Measurements from ENCODE around the gene DDX46.
"Not testable (repeated sequence)": the region's sequence is repeated elsewhere in the genome, so short reads cannot be mapped to it uniquely, and the experiment has no call there.

DDX46 gene

DNA sequence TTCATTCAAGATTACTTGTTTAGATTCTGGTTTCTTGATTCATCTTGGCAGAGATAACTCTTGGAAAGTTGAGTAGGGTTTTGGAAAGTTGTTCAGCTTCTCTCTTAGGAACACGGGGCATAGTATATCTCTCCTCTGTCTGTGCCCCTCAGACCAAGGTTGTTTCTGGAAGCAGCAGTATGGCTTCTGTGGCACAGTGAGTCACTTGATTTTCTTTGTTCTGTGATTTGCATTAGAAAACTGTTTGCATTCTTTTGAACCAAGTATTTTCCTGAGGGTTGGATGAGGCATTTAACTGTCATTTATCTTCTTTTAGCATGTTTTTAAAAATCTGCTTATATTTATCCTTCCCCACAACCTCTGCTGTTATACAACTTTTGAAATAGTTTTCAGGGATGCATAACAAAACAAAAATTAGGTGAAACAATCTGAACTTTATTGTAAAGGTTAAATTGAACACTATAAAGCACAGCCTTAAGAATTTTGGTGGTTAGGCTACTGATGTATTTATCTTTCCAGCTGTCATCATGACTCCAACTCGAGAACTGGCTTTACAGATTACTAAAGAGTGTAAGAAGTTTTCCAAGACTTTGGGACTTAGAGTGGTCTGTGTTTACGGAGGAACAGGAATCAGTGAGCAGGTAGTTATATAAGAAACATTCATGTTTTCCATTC, 26.5 kb downstream of the DDX46 start:
- DNase-seq (ENCODE audit: low read depth) = no peak

DNA sequence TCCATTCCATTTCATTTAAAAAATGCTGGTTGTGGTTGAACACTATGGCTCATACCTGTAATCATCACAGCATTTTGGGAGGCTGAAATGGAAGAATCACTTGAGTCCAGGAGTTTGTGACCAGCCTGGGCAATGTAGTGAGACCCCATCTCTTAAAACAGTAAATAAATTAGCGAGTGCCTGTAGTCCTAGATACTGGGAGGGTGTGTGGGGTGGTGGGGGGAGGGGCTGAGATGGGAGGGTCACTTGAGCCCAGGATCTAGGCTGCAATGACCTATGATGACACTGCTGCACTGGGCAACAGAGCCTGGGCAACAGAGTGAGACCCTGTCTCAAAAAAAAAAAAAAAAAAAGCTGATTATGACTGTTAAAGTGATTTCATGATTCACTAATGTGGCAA, 29.1 kb downstream of the DDX46 start:
- no peak for DNase-seq (ENCODE audit: low read depth)

DNA sequence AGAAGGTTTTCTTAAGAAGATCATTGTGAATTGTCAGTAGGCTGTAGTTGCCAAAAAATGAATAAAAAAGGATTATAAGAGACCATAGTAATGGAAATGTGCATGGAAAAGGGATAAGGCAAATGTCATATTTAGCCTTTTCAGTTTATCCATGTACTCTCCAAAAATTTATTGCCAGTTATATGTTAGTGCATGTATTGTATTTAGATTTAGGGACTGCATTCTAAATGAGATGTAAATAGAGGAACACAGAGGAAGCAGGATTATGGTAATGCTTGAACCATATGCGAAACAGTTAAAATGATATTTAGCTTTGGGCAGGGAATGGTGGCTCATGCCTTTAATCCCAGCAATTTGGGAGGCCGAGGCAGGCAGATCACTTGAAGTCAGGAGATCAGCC, 33.0 kb downstream of the DDX46 start:
- no peak for DNase-seq (ENCODE audit: low read depth)

DNA sequence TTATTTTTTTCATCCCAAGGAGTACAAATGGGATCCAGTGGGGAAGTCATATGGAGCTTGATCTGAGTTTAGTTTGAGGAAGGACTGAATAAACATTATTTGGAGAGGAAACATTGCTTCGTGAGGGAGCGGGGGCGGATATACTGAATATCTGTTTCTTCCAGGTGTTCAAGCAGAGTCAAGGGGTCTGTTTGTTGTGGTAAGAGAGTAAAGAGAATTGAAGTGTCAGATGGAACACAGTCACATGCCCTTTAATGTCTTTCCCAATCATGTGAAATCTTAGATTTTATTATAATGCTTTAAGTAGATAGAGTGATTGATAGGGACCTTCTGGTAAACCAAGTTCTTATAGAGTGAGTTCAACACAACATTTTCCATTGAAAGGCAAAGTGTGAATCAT, 33.7 kb downstream of the DDX46 start:
- no peak for DNase-seq (ENCODE audit: low read depth)

DNA sequence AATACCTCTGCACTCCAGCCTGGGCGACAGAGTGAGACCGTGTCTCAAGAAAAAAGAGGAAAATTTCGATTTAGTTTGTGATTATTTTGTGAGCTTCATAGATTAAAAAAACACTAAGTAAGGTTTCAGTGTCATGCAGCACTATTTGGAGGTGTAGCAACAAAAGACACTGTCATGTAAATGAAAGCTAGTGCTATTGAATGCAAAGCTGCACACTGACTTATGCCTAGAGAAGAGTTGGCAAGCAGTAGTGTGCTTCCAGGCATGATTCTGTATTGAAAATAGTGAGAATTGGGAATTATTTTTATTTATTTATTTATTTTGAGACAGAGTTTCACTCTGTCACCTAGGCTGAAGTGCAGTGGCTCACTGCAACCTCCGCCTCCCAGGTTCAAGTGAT, 34.5 kb downstream of the DDX46 start:
- no peak for DNase-seq (ENCODE audit: low read depth)

DNA sequence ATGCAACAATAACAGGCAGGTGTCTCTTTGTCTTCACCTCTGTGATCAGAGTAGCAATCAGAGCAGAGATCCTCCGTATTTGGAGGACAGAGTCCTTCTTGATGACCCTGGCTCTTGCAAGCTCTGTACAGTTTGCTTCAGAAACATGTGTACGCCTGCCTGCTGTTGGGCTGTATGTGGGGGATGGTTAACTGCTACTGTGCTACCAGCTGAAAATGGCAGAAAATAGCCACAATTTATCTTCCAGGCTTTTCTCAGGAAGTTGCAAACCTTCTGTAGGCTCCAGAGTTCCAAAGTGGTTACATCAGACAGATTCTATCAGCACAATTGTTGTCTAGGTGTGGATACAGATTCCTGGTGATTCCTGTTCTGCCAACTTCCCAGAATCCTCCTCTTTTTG, 35.5 kb downstream of the DDX46 start:
- no peak for DNase-seq (ENCODE audit: low read depth)

DNA sequence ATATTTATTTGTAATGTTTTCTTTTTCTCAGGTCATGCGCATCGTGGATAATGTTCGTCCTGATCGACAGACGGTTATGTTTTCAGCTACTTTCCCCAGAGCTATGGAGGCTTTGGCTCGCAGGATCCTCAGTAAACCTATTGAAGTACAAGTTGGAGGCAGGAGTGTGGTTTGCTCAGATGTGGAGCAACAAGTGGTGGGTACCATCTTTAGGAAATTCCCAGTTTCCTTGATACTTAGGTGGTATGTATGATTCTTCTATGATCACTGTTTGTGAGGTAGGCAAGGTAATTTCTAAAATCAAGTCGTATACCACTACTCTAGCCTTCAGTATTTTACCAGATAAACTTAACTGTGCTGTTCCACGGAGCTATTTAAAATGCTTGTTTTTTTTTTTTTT, 36.2 kb downstream of the DDX46 start:
- no peak for DNase-seq (ENCODE audit: low read depth)

DNA sequence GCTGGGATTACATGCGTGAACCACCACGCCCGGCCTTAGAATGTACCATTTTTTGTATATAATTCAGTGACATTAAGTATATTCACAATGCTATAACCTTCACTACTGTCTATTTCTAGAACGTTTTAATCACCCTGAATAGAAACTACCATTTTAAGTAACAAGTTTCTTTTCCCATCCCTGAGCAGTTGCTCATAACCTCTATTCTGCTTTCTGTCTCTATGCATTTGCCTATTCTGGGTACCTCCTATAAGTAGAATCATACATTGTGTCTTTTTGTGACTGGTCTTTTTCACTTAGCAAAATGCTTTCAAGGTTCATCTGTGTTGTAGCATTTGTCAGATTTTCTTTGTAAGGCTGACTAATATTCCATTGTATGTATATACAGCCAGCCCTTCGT, 39.9 kb downstream of the DDX46 start:
- DNase-seq (ENCODE audit: low read depth) = no peak

DNA sequence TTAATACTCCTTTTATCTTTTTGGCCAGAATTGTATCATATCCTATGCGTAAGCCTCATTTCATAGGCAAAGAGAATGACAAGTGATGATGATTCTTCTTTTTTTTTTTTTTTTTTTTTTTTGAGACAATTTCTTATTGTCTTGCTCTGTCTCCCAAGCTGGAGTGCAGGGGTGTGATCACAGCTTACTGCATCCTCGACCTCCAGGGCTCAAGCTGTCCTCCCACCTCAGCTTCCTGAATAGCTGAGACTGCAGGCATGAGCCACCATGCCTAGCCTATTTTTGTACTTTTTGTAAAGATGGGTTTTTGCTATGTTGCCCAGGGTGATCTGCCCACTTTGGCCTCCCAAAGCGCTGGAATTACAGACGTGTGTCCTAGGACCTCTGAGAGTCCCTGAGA, 45.2 kb downstream of the DDX46 start:
- DNase-seq (ENCODE audit: low read depth) = no peak

DNA sequence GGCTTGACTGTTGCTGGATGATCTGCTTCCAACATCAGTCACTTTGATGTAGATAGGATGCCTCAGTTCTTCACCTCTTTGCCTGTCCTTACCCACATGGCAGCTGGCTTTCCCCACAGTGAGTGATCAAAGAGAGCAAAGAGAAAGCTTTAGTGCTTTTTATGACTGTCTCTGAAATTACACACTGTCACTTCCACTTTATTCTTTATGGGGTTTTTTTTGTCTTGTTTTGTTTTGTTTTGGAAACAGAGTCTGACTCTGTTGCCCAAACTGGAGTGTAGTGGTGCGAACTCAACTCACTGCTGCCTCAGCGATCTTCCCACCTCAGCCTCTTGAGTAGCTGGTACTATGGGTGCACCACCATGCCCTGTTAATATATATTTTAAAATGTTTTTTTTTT, 54.8 kb downstream of the DDX46 start:
- no peak for DNase-seq (ENCODE audit: low read depth)

DNA sequence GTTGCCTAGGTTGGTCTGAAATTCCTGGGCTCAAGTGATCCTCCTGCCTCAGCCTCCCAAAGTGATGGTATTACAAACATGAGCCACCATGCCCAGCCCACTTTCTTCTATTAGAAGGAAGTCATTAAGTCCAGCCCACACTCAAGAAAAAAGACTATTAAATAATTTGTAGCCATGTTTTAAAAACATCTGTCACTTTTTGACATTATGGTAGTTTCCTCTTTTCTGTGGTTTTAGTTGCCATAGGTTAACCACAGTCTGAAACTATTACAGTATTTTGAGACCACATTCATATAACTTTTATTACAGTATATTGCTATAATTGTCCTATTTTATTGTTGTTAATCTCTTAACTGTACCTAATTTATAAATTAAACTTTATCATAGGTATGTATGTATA, 55.2 kb downstream of the DDX46 start:
- DNase-seq (ENCODE audit: low read depth) = no peak

DNA sequence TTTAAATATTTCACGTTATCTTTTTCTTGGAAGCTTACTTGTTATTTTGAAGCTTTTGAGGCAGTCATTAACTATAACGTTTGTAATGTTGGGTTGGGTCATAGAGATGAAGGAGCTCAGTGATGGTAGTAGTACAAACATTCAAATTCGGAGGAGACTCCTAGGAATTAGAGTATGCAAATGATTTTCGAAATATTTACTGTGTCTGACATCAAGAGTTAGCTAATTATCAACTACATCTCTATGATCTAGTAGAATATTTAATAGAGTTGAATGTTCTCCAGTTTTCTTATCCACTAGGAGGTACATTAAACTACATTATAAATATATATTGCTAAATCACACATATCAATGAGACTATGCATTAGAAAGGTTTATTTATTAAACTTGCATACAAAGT, 58.4 kb downstream of the DDX46 start:
- DNase-seq (ENCODE audit: low read depth) = no peak

DNA sequence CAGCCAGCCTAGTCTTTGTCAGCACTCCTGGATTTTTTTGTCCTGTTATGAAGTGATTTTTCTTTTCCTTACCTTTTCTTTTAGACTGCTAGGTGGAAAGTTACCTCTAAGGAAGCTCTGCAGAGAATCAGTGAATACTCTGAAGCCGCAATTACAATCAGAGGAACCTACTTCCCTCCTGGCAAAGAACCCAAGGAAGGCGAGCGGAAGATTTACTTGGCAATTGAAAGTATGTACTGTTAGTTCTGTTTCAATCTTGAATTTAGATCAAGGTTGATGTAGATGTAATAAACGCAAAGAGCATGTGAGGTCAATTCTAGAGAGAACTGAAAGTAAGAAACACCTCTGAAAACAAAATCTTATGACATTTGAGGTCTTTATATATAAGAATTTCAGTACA, 60.2 kb downstream of the DDX46 start:
- DNase-seq (ENCODE audit: low read depth) = no peak

DNA sequence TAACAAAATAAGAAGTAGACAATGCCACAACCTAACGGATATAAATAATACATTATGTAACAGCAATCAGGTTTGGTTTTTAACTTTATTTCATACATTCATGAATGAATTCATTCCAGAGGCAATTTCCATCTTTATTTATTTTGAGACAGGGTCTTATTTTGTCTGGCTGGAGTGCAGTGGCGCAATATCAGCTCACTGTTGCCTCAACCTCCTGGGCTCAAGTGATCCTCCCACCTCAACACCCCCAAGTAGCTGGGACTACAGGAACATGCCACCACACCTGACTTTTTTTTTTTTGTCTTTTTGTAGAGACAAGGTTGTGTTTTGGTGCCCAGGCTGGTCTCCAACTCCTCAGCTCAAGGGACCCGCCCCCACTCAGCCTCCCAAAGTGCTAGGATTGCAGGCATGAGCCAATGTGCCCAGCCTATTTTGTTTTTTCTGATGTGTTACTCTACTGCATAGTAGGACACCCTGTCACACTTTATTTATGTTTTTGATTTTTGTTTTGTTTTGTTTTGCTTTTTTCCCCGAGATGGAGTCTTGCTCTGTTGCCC, 60.9 kb downstream of the DDX46 start:
- DNase-seq (ENCODE audit: low read depth) = no peak

DNA sequence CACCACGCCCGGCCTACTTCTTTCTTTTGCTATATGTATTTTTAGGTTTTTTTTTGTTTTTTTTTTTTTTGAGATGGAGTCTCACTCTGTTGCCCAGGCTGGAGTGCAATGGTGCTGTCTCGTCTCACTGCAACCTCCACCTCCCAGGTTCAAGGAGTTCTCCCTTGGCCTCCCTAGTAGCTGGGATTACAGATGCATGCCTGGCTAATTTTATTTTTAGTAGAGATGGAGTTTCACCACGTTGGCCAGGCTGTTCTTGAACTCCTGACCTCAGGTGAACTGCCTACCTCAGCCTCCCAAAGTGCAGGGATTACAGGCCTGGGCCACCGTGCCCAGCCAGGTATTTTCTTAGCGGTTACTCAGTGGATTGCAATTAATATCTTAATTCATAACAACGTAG, 63.3 kb downstream of the DDX46 start:
- no peak for DNase-seq (ENCODE audit: low read depth)

DNA sequence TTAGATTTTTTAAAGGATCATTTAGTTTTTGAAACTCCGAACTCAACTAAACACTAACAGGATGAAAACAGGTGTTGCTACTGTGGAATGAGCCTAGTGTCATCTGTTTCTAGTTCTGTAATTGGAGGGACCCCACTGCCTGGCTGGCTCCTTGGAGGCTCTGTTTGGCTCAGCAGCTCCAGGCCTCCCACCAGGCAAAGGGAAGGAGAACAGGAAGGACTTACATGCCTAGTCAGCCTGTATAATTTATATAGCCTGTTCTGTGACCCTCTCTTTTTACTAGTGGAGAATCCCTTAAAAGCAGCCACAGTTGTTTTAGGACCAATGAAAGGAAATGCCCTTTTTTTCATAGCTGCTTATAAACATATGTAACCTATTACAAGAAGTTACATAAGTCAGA, 66.1 kb downstream of the DDX46 start:
- no peak for DNase-seq (ENCODE audit: low read depth)

DNA sequence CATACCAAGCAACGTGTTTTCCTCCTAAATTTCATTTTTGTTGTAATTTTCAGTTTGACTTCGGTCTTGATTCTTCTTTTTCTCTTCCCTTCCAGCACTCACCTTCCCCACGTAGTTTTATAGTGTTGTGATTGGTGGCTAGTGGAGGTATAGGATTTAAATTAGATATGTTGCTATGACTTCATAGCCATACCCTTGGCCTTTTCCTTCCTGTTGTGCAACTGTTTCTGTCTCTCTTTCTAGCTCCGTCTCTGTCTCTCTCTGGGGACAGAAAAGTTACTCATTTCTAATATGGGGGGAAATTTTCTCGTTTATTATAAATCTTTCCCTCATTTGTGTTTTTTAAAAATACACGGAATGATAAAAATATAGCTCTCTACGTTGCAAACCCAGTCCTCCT, 66.6 kb downstream of the DDX46 start:
- DNase-seq (ENCODE audit: low read depth) = no peak

DNA sequence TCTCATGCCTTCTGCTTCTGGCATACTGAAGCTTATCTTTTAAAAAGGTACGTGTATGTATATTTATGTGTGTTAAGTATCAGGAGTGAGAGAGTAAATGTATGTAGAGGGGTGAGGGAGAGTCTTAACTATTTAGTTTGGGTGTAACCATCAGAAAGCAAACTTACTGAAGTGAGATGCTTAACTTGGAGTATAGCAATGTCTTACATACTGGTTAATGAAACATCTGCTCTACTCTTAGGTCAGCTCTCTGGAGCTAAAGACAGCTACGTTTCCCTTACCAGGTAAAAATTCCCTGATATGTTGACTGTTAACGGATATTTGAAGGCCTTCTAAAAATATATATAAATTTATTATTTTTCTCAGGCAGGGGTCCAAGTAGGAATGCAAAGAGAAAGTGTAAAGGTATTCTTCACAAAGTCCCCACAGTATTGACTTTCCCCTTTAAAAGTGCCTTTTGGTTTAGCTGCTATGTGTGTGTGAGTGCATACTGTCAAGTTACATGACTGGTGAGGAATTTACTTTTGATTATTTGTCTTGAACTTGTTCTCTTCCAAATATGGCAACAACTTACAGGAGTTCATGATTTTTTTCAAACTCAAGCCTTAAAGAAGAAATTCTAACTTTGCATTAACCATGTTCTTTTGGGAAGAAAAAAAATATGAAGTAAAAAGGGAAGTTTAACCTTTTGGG, 74.9 kb downstream of the DDX46 start:
- DNase-seq (ENCODE audit: low read depth) = no peak

DNA sequence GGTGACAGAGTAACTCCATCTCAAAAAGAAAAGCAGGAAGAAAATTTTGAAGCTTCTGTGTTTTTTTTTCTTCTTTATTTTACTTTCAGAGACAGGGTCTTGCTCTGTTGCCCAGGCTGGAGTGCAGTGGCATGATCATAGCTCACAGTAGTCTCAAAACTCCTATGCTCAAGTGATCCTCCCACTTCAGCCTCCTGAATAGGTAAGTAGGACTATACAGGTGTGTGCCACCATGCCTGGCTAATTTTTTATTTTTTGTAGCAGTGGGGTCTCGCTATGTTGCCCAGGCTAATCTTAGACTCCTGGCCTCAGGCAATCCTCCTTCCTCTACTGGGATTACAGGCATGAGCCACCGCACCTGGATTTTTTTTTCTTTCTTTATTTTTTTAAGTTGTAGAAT, 77.0 kb downstream of the DDX46 start:
- DNase-seq (ENCODE audit: low read depth) = no peak

DNA sequence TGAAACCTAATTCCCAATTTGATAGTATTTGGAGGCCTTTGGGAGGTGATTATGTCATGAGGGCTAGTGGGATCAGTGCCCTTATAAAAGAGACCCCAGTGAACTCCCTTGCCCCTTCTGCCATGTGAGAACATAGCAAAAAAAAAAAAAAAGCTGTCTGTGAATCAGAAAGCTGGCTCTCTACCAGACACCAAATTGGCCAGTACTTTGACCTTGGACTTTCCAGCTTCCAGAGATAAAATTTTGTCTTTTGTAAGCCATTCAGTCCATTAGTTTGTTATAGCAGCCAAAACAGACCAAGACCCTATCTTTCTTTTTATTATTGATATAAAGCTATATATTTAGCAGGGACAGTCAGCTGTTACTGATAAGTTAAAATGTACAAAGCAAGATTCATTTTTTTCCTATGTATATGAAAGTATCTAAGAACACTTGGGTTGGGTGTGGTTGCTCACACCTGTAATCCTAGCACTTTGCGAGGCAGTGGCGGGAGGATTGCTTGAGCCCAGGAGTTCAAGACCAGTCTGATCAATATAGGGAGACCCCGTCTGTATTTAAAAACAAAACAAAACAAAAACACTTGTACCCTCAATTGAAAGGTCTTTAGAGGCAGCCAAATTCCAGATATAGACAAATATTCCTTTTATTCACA, 79.1 kb downstream of the DDX46 start:
- no peak for DNase-seq (ENCODE audit: low read depth)

DNA sequence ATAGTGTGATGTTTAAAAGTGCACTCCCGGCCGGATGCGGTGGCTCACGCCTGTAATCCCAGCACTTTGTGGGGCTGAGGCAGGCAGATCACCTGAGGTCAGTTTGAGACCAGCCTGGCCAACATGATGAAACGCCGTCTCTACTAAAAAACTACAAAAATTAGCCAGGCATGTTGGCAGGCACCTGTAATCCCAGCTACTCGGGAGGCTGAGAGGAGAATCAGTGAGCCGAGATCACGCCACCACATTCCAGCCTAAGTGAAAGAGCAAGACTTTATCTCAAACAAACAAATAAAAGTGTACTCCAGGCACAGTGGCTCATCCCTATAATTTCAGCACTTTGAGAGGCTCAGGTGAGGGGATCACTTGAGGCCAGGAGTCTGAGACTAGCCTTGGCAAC, 79.8 kb downstream of the DDX46 start:
- DNase-seq (ENCODE audit: low read depth) = not testable (repeated sequence)

DNA sequence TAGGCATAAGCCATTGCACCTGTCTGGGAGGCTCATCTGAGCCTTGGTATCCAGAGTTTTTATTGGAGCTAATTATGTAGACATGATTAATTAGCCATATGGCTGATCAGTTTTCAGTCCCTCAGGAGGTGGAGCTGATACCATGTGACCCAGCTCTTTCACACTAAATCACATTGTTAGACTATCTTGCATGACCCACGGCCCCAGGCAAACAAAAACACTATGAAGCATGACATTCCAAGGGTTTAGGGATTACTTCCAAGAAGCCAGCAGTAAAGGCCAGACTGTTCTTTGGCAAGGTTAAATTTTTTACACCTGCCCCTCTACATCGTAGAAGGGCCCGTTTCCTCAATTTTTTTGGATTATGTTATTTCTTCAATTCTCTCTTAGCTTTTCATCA, 82.2 kb downstream of the DDX46 start:
- no peak for DNase-seq (ENCODE audit: low read depth)

DNA sequence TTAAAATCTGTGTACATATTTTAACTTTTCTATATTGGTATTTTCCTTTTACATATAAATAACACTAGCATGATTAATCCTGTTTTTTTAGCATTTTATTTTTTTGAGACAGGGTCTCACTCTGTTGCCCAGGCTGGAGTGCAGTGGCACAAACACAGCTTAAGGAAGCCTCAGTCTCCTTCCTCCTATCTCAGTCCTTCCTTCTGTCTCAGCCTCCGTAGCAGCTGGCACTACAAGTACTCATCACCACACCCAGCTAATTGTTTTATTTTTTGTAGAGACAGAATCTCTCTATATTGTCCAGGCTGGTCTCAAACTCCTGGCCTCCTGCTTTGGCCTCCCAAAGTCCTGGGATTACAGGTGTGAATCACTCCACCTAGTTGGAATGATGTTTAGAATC, 85.7 kb downstream of the DDX46 start:
- DNase-seq (ENCODE audit: low read depth) = no peak
